IMR-90 (cell line): ENCODE measurements around the gene VPS39. TPM values are rescaled to one million over a fixed set of nuclear protein-coding genes. Genes with fewer than 3 reads are reported as not detected.

Source experiments
- ATAC-seq: fragments of 200-7000 bp; cut with Tn5 transposase; 2 replicates; pipeline ENCODE4 v1.9.1; 2020; ENCODE audit warnings: low read depth, mild to moderate bottlenecking, moderate library complexity
- BruUV-seq: library from RNA; stranded (reverse); fragments of 400-500 nt; replicated peaks from 2 replicates; lab custom pipeline; 2021; lab: Mats Ljungman, UMichigan
- CTCF ChIA-PET: fragments of 300-600 bp; formaldehyde crosslinking; extraction: SDS; loops from one replicate; lab custom pipeline; 2021; ENCODE audit warnings: antibody characterized with exemption; lab: Yijun Ruan, JAX
- POLR2A ChIA-PET: fragments of 300-600 bp; sonication (Branson Sonifier 250); formaldehyde crosslinking; loops from one replicate; lab custom pipeline; 2022; ENCODE audit warnings: antibody characterized with exemption; ENCODE audit not compliant: unreplicated experiment; lab: Charles Lee
- DNase-seq: peaks from one replicate; pipeline ENCODE4 v3.0.0; 2013
- H2AFZ ChIP-seq: replicated peaks from 2 replicates; pipeline ENCODE3; 2013; ENCODE audit warnings: low read length, mild to moderate bottlenecking; ENCODE audit not compliant: poor library complexity
- H2AK5ac ChIP-seq: 2 replicates; pipeline ENCODE4 v1.6.1; 2013; ENCODE audit warnings: low read depth, low read length, inconsistent platforms
- H2AK9ac ChIP-seq: replicated peaks from 2 replicates; pipeline ENCODE3; 2013; ENCODE audit warnings: mild to moderate bottlenecking, low read depth, low read length, moderate library complexity; ENCODE audit not compliant: poor library complexity
- H2BK120ac ChIP-seq: 2 replicates; pipeline ENCODE4 v1.6.1; 2013; ENCODE audit warnings: low read depth, low read length, inconsistent platforms
- H2BK15ac ChIP-seq: 3 replicates; pipeline ENCODE4 v1.6.1; 2013; ENCODE audit warnings: low read depth, low read length, inconsistent platforms
- H2BK20ac ChIP-seq: 2 replicates; pipeline ENCODE4 v1.6.1; 2013; ENCODE audit warnings: low read depth, mild to moderate bottlenecking, inconsistent platforms, low read length, moderate library complexity
- H2BK5ac ChIP-seq: 2 replicates; pipeline ENCODE4 v1.6.1; 2013; ENCODE audit warnings: mild to moderate bottlenecking, low read depth, low read length, inconsistent platforms; ENCODE audit not compliant: poor library complexity, severe bottlenecking
- H3K14ac ChIP-seq: replicated peaks from 2 replicates; pipeline ENCODE4 v1.6.1; 2013; ENCODE audit warnings: low read depth, low read length, inconsistent platforms
- H3K18ac ChIP-seq: 2 replicates; pipeline ENCODE4 v1.6.1; 2013; ENCODE audit warnings: low read depth, low read length, control low read depth
- H3K23ac ChIP-seq: 2 replicates; pipeline ENCODE4 v1.6.1; 2013; ENCODE audit warnings: low read depth, low read length, inconsistent platforms
- H3K27ac ChIP-seq: 2 replicates; pipeline ENCODE4 v1.5.1; 2013; ENCODE audit warnings: mild to moderate bottlenecking, control low read depth, low read length; ENCODE audit not compliant: insufficient read depth
- H3K27me3 ChIP-seq: 2 replicates; pipeline ENCODE4 v1.6.1; 2013; ENCODE audit warnings: low read length; ENCODE audit not compliant: control insufficient read depth, insufficient read depth
- H3K36me3 ChIP-seq: 2 replicates; pipeline ENCODE4 v1.6.1; 2013; ENCODE audit warnings: low read length, mixed read lengths; ENCODE audit not compliant: control insufficient read depth, insufficient read depth
- H3K4ac ChIP-seq: 2 replicates; pipeline ENCODE4 v1.6.1; 2013; ENCODE audit warnings: low read depth, low read length, inconsistent platforms
- H3K4me1 ChIP-seq: 2 replicates; pipeline ENCODE4 v1.6.1; 2013; ENCODE audit warnings: low read length, mixed read lengths; ENCODE audit not compliant: control insufficient read depth, insufficient read depth
- H3K4me2 ChIP-seq: 2 replicates; pipeline ENCODE4 v1.6.1; 2013; ENCODE audit warnings: low read depth, mild to moderate bottlenecking, control low read depth, low read length, moderate library complexity
- H3K4me3 ChIP-seq: 2 replicates; pipeline ENCODE4 v1.5.1; 2013; ENCODE audit warnings: low read depth, mild to moderate bottlenecking, control low read depth, low read length, moderate library complexity; ENCODE audit not compliant: insufficient read depth
- H3K56ac ChIP-seq: 2 replicates; pipeline ENCODE4 v1.6.1; 2013; ENCODE audit warnings: low read length, inconsistent platforms; ENCODE audit not compliant: insufficient read depth; ENCODE audit errors: extremely low read depth
- H3K79me1 ChIP-seq, 2 experiments: 2 replicates each; pipeline ENCODE4 v1.6.1; 2013; ENCODE audit warnings: low read length in 2 of 2, inconsistent platforms in 1 of 2, low read depth in 1 of 2
- H3K9ac ChIP-seq: 2 replicates; pipeline ENCODE4 v1.6.1; 2013; ENCODE audit warnings: low read depth, low read length, control low read depth
- H3K9me1 ChIP-seq: 2 replicates; pipeline ENCODE4 v1.6.1; 2013; ENCODE audit warnings: low read length, inconsistent platforms; ENCODE audit not compliant: insufficient read depth
- H3K9me3 ChIP-seq: 2 replicates; pipeline ENCODE4 v1.6.1; 2013; ENCODE audit warnings: low read length; ENCODE audit not compliant: control insufficient read depth, insufficient read depth
- H4K20me1 ChIP-seq: 2 replicates; pipeline ENCODE4 v1.6.1; 2013; ENCODE audit warnings: low read length, inconsistent platforms; ENCODE audit not compliant: insufficient read depth
- H4K5ac ChIP-seq: 2 replicates; pipeline ENCODE4 v1.6.1; 2013; ENCODE audit warnings: mild to moderate bottlenecking, low read depth, low read length, control low read depth
- H4K8ac ChIP-seq, 2 experiments: 2 replicates each; pipeline ENCODE4 v1.6.1; 2013; ENCODE audit warnings: low read depth in 2 of 2, low read length in 2 of 2, control low read depth in 1 of 2, inconsistent platforms in 1 of 2
- H4K91ac ChIP-seq: 2 replicates; pipeline ENCODE4 v1.6.1; 2013; ENCODE audit warnings: low read depth, low read length, inconsistent platforms; ENCODE audit not compliant: insufficient read depth
- BHLHE40 ChIP-seq: fragments of 150-350 bp; IDR thresholded peaks from 2 replicates; pipeline ENCODE4 v1.6.1; 2016; ENCODE audit warnings: mild to moderate bottlenecking, low read depth, low read length
- CEBPB ChIP-seq: IDR thresholded peaks from 2 replicates; pipeline ENCODE4 v1.6.1; 2012; ENCODE audit warnings: low read depth, low read length, improper control_type of control experiment
- CTCF ChIP-seq: conservative IDR thresholded peaks from 2 replicates; pipeline ENCODE4 v1.5.1; 2012; ENCODE audit warnings: mild to moderate bottlenecking, low read depth, low read length, improper control_type of control experiment
- ELK1 ChIP-seq: fragments of 150-350 bp; IDR thresholded peaks from 2 replicates; pipeline ENCODE4 v1.6.1; 2016; ENCODE audit warnings: low read depth, mild to moderate bottlenecking, low read length, moderate library complexity, borderline replicate concordance
- FOS ChIP-seq: fragments of 150-350 bp; IDR thresholded peaks from 2 replicates; pipeline ENCODE4 v1.6.1; 2016; ENCODE audit warnings: low read depth, low read length
- MAFK ChIP-seq: IDR thresholded peaks from 2 replicates; pipeline ENCODE4 v1.6.1; 2012; ENCODE audit warnings: low read depth, low read length, improper control_type of control experiment
- MAZ ChIP-seq: IDR thresholded peaks from 2 replicates; pipeline ENCODE4 v1.6.1; 2012; ENCODE audit warnings: low read depth, mild to moderate bottlenecking, low read length, improper control_type of control experiment, moderate library complexity, borderline replicate concordance
- MXI1 ChIP-seq: IDR thresholded peaks from 2 replicates; pipeline ENCODE4 v1.6.1; 2012; ENCODE audit warnings: low read depth, mild to moderate bottlenecking, low read length, moderate library complexity, borderline replicate concordance
- NFE2L2 ChIP-seq: fragments of 150-350 bp; IDR thresholded peaks from 2 replicates; pipeline ENCODE4 v1.6.1; 2016; ENCODE audit warnings: low read depth, mild to moderate bottlenecking, low read length
- POLR2A ChIP-seq: IDR thresholded peaks from 2 replicates; pipeline ENCODE4 v1.6.1; 2012; ENCODE audit warnings: mild to moderate bottlenecking, low read depth, low read length
- RAD21 ChIP-seq: IDR thresholded peaks from 2 replicates; pipeline ENCODE4 v1.6.1; 2012; ENCODE audit warnings: low read length, improper control_type of control experiment
- RCOR1 ChIP-seq: IDR thresholded peaks from 2 replicates; pipeline ENCODE4 v1.6.1; 2012; ENCODE audit warnings: mild to moderate bottlenecking, low read length, improper control_type of control experiment; ENCODE audit not compliant: insufficient replicate concordance
- RFX5 ChIP-seq: IDR thresholded peaks from 2 replicates; pipeline ENCODE4 v1.8.0; 2012; ENCODE audit warnings: low read depth, mild to moderate bottlenecking, low read length, moderate library complexity
- SMC3 ChIP-seq: fragments of 150-350 bp; IDR thresholded peaks from 2 replicates; pipeline ENCODE4 v1.6.1; 2016; ENCODE audit warnings: low read depth, mild to moderate bottlenecking, antibody characterized with exemption, low read length, moderate library complexity
- USF2 ChIP-seq: fragments of 150-350 bp; IDR thresholded peaks from 2 replicates; pipeline ENCODE4 v1.6.1; 2017; ENCODE audit warnings: mild to moderate bottlenecking, antibody characterized with exemption, low read length, low read depth
- WGBS, 2 experiments: methylation state at CpG; one replicate each; pipeline versions ENCODE4 v1.1.5 to v1.1.7; 2013; ENCODE audit warnings: missing lambda C conversion rate in 2 of 2; ENCODE audit not compliant: insufficient read length in 1 of 2; ENCODE audit errors: extremely low coverage in 2 of 2; 5-methylcytosine and 5-hydroxymethylcytosine counted together
- dilution Hi-C: fragments of 300-500 bp; cut with HindIII; formaldehyde crosslinking; loops from one replicate; pipeline ENCODE4 v1.14.3; 2018; ENCODE audit warnings: low sequenced_read_pairs; ENCODE audit not compliant: unreplicated experiment
- in situ Hi-C: fragments of 300-500 bp; cut with MboI; formaldehyde crosslinking; loops from 3 replicates; pipeline ENCODE4 v1.14.3; 2019; ENCODE audit warnings: low sequenced_read_pairs, inconsistent platforms, mixed read lengths
- intact Hi-C: fragments of 100-400 bp; cut with micrococcal nuclease; formaldehyde crosslinking; loops from 2 replicates; pipeline ENCODE4 v1.10.0; 2022
- polyA plus RNA-seq, 3 experiments: library from polyadenylated mRNA; depleted of rRNA; stranded (reverse); fragments of >200 nt; gene quantifications; 2 replicates each; pipeline ENCODE4 v1.2.3, GENCODE V29; 2012; ENCODE audit warnings: low replicate concordance in 1 of 3
- total RNA-seq: library from RNA; depleted of rRNA; stranded (reverse); fragments of >200 nt; gene quantifications from 2 replicates; pipeline ENCODE4 v1.2.3, GENCODE V29; 2012

The VPS39 gene
- total and polyA plus RNA-seq, 2 of the 4 experiments (the other 2 are of a cell fraction): 49.7 to 52.2 TPM

- no peak overlapping the region for H2BK5ac ChIP-seq
- dilution Hi-C loops (no loop called here), in situ Hi-C loops (no loop called here), intact Hi-C loops (no loop called here)
- H2BK120ac ChIP-seq: no peak overlapping the region
- no peak overlapping the region for H4K8ac ChIP-seq
- H4K91ac ChIP-seq: no peak overlapping the region
- ATAC-seq (no peak), DNase-seq (no peak)
- no peaks in the 10 kb centered on the region for H3K4me1 ChIP-seq
- H3K4ac ChIP-seq: no peak overlapping the region
- no peak overlapping the region for H3K23ac ChIP-seq
- ChIA-PET CTCF (no interaction called here), POLR2A (no interaction called here)
- H2AK5ac ChIP-seq: no peak overlapping the region
- H3K9me3 ChIP-seq: peaks cover 3% of the 10 kb centered on the region; the same call in 1 of the 2 replicates
- H3K79me1 ChIP-seq: no peaks in the 10 kb centered on the region
- no peak overlapping the region for H3K4me3 ChIP-seq
- no peak overlapping the region for H3K4me2 ChIP-seq
- no peak overlapping the region for H2BK20ac ChIP-seq
- H3K27me3 ChIP-seq: peaks cover 67% of the 10 kb centered on the region
- H3K56ac ChIP-seq: no peak overlapping the region
- H4K20me1 ChIP-seq: no peaks in the 10 kb centered on the region; the same call in 1 of the 2 replicates
- H3K9ac ChIP-seq: no peak overlapping the region
- H2BK15ac ChIP-seq: no peak overlapping the region
- no peak overlapping the region for H3K27ac ChIP-seq
- no peak overlapping the region for H4K5ac ChIP-seq
- H3K14ac ChIP-seq: no peak overlapping the region
- H3K36me3 ChIP-seq: no peaks in the 10 kb centered on the region
- H2AK9ac ChIP-seq: no peak overlapping the region
- H3K18ac ChIP-seq: no peak overlapping the region
- no TSS peak for BruUV-seq
- no peak overlapping the region for H2AFZ ChIP-seq
- 68% methylated on average over 7 of the region's 21 CpGs; no CpG with 5 or more reads in 1 of the 2 experiments for WGBS, 2 experiments
- H3K9me1 ChIP-seq: no peaks in the 10 kb centered on the region
- no peak for TF ChIP-seq RCOR1
- TF ChIP-seq SMC3: no peak
- no peak for TF ChIP-seq BHLHE40
- no peak for TF ChIP-seq MAFK
- no peak for TF ChIP-seq USF2
- no peak for TF ChIP-seq MAZ
- no peak for TF ChIP-seq CEBPB
- TF ChIP-seq FOS: no peak
- TF ChIP-seq CTCF: no peak
- TF ChIP-seq RAD21: no peak
- no peak for TF ChIP-seq MXI1
- no peak for TF ChIP-seq POLR2A
- no peak for TF ChIP-seq NFE2L2
- no peak for TF ChIP-seq ELK1
- no peak for TF ChIP-seq RFX5
These were observed 66.1 kb downstream of the VPS39 start for GRCh38 chr15:42141795-42142667.
